PFSK-1 (cell line): Measurements from ENCODE around the gene NCKAP1.

Experiments
- FOXP2 ChIP-seq: optimal IDR thresholded peaks from 2 replicates; pipeline ENCODE3; 2011; ENCODE audit warnings: borderline replicate concordance, control low read depth, inconsistent platforms; ENCODE audit not compliant: insufficient read depth; ENCODE audit errors: extremely low read length, extremely low read depth
- POLR2AphosphoS5 ChIP-seq: IDR thresholded peaks from 2 replicates; pipeline ENCODE4 v1.6.1; 2012; ENCODE audit warnings: low read depth, mild to moderate bottlenecking, control low read depth, low read length, moderate library complexity
- REST ChIP-seq, 2 experiments: IDR thresholded peaks; 2 replicates each; pipeline versions ENCODE4 v1.6.1 to v1.8.0; 2011 to 2012; ENCODE audit warnings: low read depth in 2 of 2, low read length in 2 of 2, control low read depth in 1 of 2, inconsistent platforms in 1 of 2, mild to moderate bottlenecking in 1 of 2, moderate library complexity in 1 of 2; ENCODE audit not compliant: insufficient read depth in 1 of 2
- SIN3A ChIP-seq: IDR thresholded peaks from 2 replicates; pipeline ENCODE4 v1.6.1; 2012; ENCODE audit warnings: mild to moderate bottlenecking, low read length, moderate library complexity, borderline replicate concordance; ENCODE audit not compliant: insufficient read depth
- TAF1 ChIP-seq: IDR thresholded peaks from 2 replicates; pipeline ENCODE4 v1.6.1; 2012; ENCODE audit warnings: low read length, control low read depth, borderline replicate concordance; ENCODE audit not compliant: insufficient read depth

The NCKAP1 gene

DNA sequence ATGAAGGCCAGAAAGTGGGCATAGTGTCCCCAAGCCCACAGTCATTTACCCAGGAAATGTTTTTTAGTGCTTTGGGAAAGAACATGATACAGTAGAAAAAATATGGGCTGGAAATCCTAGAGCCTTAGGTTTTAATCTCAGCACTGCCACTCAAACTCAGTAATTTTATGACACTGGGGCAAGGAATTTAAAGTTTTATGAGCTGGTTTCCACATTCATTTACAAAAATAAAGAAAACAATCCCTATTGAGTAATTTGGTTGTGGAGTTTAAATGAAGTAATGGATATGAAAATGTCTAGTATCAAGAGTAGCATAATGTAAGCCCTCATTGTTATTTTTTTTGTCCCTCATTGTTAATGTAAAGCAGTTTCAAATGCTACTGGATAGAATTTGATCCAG is 120.3 kb downstream of the NCKAP1 start:
- TF ChIP-seq REST (IDR thresholded peaks at IDR 0.05; ENCODE audit: insufficient read depth in 1 of 2, low read depth in 2 of 2, low read length in 2 of 2) (no peak), FOXP2 (no peak), POLR2AphosphoS5 (no peak), TAF1 (no peak), SIN3A (no peak)

DNA sequence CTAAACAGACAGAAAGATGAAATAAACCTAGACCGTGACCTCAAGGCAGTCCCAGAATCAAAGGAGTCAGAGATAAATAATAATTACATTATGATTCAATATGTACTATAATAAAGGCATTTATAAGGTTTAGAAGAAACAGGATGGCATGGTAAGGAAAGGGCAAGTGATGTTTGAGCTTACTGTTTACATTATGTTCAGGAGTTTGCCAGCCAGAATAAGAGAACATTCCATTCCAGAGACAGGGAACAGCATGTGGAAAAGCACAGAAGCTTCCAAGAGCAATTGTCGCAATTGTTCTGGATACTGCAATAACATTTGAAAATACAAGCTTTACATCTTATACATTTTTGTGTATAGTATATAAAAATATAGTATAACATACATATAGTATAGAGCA is 121.8 kb downstream of the NCKAP1 start:
- TF ChIP-seq TAF1 (no peak), REST (IDR thresholded peaks at IDR 0.05; ENCODE audit: insufficient read depth in 1 of 2, low read depth in 2 of 2, low read length in 2 of 2) (no peak), SIN3A (no peak), FOXP2 (no peak), POLR2AphosphoS5 (no peak)

DNA sequence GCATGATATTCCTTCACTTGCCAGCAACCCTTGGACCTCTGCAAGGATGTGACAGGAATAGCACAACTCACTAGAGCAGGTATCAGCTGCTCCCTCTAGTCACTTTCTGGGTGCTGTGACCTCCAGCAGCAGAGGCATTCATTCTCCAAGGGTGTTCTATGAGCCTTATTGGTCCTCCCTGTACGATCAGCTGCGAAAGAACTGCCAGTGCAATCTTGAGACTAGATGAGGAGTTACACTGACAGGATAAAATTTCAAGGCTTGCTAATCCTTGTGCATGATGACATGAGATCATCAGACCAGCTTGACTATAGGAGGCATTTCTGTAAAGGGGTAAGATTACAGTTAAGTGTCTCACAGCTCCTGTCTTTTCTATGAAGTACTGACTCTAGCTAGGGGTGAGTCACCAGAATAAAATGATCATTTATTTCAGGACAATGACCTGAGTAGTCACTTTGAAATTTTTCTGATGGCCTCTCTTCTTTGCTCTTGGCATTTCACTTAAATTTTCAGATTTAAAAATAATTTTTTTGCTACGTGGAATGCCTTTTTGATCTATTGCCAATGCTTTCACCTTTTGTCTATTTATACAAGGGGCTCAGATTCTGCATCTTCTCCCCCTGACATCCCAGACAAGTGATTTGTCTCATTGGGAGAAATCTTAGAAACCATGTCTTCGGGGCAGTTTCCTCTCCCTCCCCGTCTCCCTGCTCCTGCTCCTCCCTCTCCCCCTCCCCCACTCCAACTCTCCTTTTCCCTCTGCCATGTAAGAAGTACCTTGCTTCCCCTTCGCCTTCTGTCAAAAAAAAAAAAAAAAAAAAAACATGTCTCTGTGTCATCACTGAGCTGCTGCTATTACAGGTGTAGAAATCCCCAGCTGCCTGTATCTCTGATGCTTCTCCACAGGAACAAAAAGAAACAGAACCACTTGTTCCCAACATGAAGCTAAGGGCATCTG is 122.6 kb downstream of the NCKAP1 start:
- no peak for TF ChIP-seq FOXP2
- TF ChIP-seq SIN3A = no peak
- no peak for TF ChIP-seq TAF1
- no peak for TF ChIP-seq REST (IDR thresholded peaks at IDR 0.05; ENCODE audit: insufficient read depth in 1 of 2, low read depth in 2 of 2, low read length in 2 of 2)
- no peak for TF ChIP-seq POLR2AphosphoS5

DNA sequence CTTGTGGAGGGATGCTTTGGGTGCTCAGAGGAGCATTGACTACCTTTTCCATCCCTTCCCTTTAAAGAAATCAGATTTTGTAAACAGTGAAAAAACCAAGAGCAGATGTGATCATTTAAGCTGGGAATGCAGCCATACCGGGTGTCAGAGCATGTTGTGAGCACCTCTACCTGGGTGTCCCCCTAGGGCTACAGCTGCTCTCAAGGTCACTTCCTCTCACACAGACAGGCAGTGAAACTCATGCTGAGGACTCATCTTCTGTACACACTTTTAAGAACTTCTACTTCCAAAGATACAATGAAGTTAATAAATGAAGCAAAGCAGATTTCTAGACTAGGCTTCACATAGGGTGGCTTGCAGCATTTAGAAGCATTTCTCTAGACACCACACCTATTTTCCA is 123.4 kb downstream of the NCKAP1 start:
- TF ChIP-seq FOXP2 (no peak), SIN3A (no peak)

GRCh38 chr2:182913064-182913463 is 125.2 kb downstream of the NCKAP1 start:
- TF ChIP-seq FOXP2 (no peak), TAF1 (no peak), SIN3A (no peak), POLR2AphosphoS5 (no peak), REST (IDR thresholded peaks at IDR 0.05; ENCODE audit: insufficient read depth in 1 of 2, low read depth in 2 of 2, low read length in 2 of 2) (no peak)
